ENCODE data around the gene COL23A1.

- no peak for TF ChIP-seq CTCF (conservative IDR thresholded peaks at IDR 0.05; ENCODE audit: low read depth, low read length)
- TF ChIP-seq EZH2 (IDR thresholded peaks at IDR 0.05; ENCODE audit: low read length, unreplicated experiment): no peak
Measured at GRCh38 chr5:178545176-178545575, 45.0 kb downstream of the COL23A1 start.

Data from PC-3 (cell line).